Heart right ventricle (tissue), 16 donors: ENCODE measurements around the gene PRKCD. TPM values are rescaled to one million over a fixed set of nuclear protein-coding genes. Genes with fewer than 3 reads are reported as not detected.
A peak's percentile ranks its signal among the peaks of the same experiment; 100 is the strongest.

Experiments
- ATAC-seq, 8 donors: fragments of 200-7000 bp; cut with Tn5 transposase; one replicate each; pipeline ENCODE4 v1.9.1; 2020; ENCODE audit warnings: mild to moderate bottlenecking in 8 of 8, moderate library complexity in 8 of 8, moderate number of reproducible peaks in 1 of 8
- DNase-seq, 2 donors: peaks; one replicate each; pipeline ENCODE4 v3.0.0-alpha.2; 2020
- H3K27ac ChIP-seq, 10 donors: fragments of 200-600 bp; sonication (generic) in 2 of 10; one replicate each; pipeline versions ENCODE4 v1.5.0 to v1.8.0; 2020 to 2022; ENCODE audit warnings: mild to moderate bottlenecking in 3 of 10
- H3K27me3 ChIP-seq, 7 donors: fragments of 200-600 bp; one replicate each; pipeline ENCODE4 v1.8.0; 2021 to 2022; ENCODE audit warnings: mild to moderate bottlenecking in 2 of 7
- H3K36me3 ChIP-seq, 9 donors: fragments of 200-600 bp; sonication (generic) in 1 of 9; one replicate each; pipeline versions ENCODE4 v1.5.0 to v1.8.0; 2020 to 2022; ENCODE audit warnings: mild to moderate bottlenecking in 2 of 9
- H3K4me1 ChIP-seq, 9 donors: fragments of 200-600 bp; sonication (generic) in 1 of 9; one replicate each; pipeline versions ENCODE4 v1.5.0 to v1.8.0; 2020 to 2022; ENCODE audit warnings: mild to moderate bottlenecking in 4 of 9
- H3K4me3 ChIP-seq, 10 donors: fragments of 200-600 bp; sonication (generic) in 2 of 10; one replicate each; pipeline versions ENCODE4 v1.5.0 to v1.8.0; 2020 to 2022; ENCODE audit warnings: mild to moderate bottlenecking in 7 of 10, moderate library complexity in 2 of 10
- H3K9me3 ChIP-seq, 11 donors: fragments of 200-600 bp in 10 of 11; sonication (generic) in 2 of 11; one replicate each; pipeline versions ENCODE4 v1.5.0 to v1.8.0; 2013 to 2022; ENCODE audit warnings: mild to moderate bottlenecking in 2 of 11, control low read depth in 1 of 11, moderate library complexity in 1 of 11
- WGBS, 2 donors: extraction: QIAGEN DNeasy Blood & Tissue Kit; methylation state at CpG; one replicate each; pipeline ENCODE4 v1.1.7; 2013; ENCODE audit warnings: inconsistent platforms in 1 of 2; 5-methylcytosine and 5-hydroxymethylcytosine counted together
- intact Hi-C, 10 donors: fragments of 100-400 bp; cut with DNase I; formaldehyde crosslinking; loops; one replicate each; pipeline versions ENCODE4 v1.11.1 to v1.14.2; 2022
- polyA plus RNA-seq, 2 donors: library from polyadenylated mRNA; stranded (reverse); fragments of 200-250 nt; gene quantifications; one replicate each; pipeline ENCODE4 v1.2.3, GENCODE V29; 2013
- total RNA-seq, 10 donors: library from RNA; stranded (reverse); fragmentation: NEBNext Ultra II Directional in 3 of 10; extraction: Animal tissue kit (Norgen Biotek cat#: 25700) in 3 of 10; gene quantifications; one replicate each; pipeline versions ENCODE4 v1.2.1 to v1.2.4, GENCODE V29; 2021 to 2023
- TF ChIP-seq, protein P1 (sequence below), 9 donors: fragments of 200-600 bp; sonication (generic) in 2 of 9; IDR thresholded peaks; one replicate each; pipeline versions ENCODE4 v1.5.0 to v1.8.0; 2021 to 2022; ENCODE audit warnings: antibody characterized with exemption in 9 of 9, mild to moderate bottlenecking in 5 of 9, moderate library complexity in 1 of 9
- donor health status: Arrhythmogenic right ventricular cardiomyopathy.
- donor health status: ischemic (EF 13 %, LVEDD 7.1; RV severe dilation, severe dysfunction).
- donor health status: healthy with polysubstance abuse.
- donor health status: DM: no; HTN: yes; CAD: no.
- donor health status: DM: no; HTN: no; CAD: no.
- donor health status: ischemic (EF 25% LVEDD 6.9; RV normal size, moderate dysfunction).
- donor health status: ischemic (EF 25% LVEDD 5.7; RV mildly dilated, moderate dysfunction).
- donor health status: healthy.
- donor health status: DM: yes; HTN: yes; CAD: no.
- donor health status: Ischemic cardiomyopathy.
- donor health status: ischemic (EF 35%, LVEDD 5.7; RV mildly dilated, moderate dysfunction).
- donor health status: nonischemic (EF 11% LVEDD 7.7; RV severe dilation, severe dysfunction).
- donor health status: DM: yes; HTN: yes; CAD: no.
- donor health status: PGD.
- donor health status: ischemic (EF 29% LVEDD 5.4; RV normal size, mild dysfunction).
- donor health status: nonischemic (EF 23%, LVEDD 6.1; RV moderate dilation, normal function).

Gene PRKCD
- total and polyA plus RNA-seq, 12 donors: 6.6 to 28.3 (median 8.3) TPM

GRCh38 chr3:53194210-53195065 is 33.4 kb downstream of the PRKCD start:
- ATAC-seq (peak in 7 of 8 donors; percentile 27 to 72 (median 38)), DNase-seq (peak; percentile 35 to 56)
- Histone ChIP-seq H3K27ac (peak overlapping the region in 4 of 10 donors; percentile 5 to 41 (median 21)), H3K4me1 (peaks cover 10 to 46% (median 28%) of the 10 kb centered on the region in 9 donors), H3K36me3 (peaks cover 0 to 48% (median 5%) of the 10 kb centered on the region in 9 donors), H3K27me3 (no peaks in the 10 kb centered on the region), H3K4me3 (no peak overlapping the region), H3K9me3 (no peaks in the 10 kb centered on the region)
- WGBS, 2 donors: 58 to 61% methylated on average over 14 of the region's 14 CpGs
- intact Hi-C loops: loop anchor here in 6 of 10 donors (1.0 to 10.0 kb wide), 4 partner anchors 62 to 340 kb away; partner anchors contain the start of gene RFT1 (in 5 of the 6)
- TF ChIP-seq, protein P1, sequence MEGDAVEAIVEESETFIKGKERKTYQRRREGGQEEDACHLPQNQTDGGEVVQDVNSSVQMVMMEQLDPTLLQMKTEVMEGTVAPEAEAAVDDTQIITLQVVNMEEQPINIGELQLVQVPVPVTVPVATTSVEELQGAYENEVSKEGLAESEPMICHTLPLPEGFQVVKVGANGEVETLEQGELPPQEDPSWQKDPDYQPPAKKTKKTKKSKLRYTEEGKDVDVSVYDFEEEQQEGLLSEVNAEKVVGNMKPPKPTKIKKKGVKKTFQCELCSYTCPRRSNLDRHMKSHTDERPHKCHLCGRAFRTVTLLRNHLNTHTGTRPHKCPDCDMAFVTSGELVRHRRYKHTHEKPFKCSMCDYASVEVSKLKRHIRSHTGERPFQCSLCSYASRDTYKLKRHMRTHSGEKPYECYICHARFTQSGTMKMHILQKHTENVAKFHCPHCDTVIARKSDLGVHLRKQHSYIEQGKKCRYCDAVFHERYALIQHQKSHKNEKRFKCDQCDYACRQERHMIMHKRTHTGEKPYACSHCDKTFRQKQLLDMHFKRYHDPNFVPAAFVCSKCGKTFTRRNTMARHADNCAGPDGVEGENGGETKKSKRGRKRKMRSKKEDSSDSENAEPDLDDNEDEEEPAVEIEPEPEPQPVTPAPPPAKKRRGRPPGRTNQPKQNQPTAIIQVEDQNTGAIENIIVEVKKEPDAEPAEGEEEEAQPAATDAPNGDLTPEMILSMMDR (IDR thresholded peaks at IDR 0.05): no peak

- no peak for DNase-seq
- Histone ChIP-seq H3K9me3 (no peaks in the 10 kb centered on the region), H3K36me3 (peaks cover 0 to 42% (median 3%) of the 10 kb centered on the region in 9 donors), H3K27me3 (no peaks in the 10 kb centered on the region), H3K4me3 (no peak overlapping the region), H3K4me1 (peaks cover 10 to 46% (median 28%) of the 10 kb centered on the region in 9 donors), H3K27ac (no peak overlapping the region)
- TF ChIP-seq, protein P1 (IDR thresholded peaks at IDR 0.05): no peak
- WGBS, 2 donors: 92 to 94% methylated on average over 10 of the region's 10 CpGs
- ATAC-seq: peak in 1 of 8 donors; percentile 8
- intact Hi-C loops: loop anchor here in 6 of 10 donors (1.0 to 10.0 kb wide), 4 partner anchors 63 to 340 kb away; partner anchors contain the start of gene RFT1 (in 4 of the 6)
Observed at GRCh38 chr3:53195066-53195450, 34.0 kb downstream of the PRKCD start.

DNA sequence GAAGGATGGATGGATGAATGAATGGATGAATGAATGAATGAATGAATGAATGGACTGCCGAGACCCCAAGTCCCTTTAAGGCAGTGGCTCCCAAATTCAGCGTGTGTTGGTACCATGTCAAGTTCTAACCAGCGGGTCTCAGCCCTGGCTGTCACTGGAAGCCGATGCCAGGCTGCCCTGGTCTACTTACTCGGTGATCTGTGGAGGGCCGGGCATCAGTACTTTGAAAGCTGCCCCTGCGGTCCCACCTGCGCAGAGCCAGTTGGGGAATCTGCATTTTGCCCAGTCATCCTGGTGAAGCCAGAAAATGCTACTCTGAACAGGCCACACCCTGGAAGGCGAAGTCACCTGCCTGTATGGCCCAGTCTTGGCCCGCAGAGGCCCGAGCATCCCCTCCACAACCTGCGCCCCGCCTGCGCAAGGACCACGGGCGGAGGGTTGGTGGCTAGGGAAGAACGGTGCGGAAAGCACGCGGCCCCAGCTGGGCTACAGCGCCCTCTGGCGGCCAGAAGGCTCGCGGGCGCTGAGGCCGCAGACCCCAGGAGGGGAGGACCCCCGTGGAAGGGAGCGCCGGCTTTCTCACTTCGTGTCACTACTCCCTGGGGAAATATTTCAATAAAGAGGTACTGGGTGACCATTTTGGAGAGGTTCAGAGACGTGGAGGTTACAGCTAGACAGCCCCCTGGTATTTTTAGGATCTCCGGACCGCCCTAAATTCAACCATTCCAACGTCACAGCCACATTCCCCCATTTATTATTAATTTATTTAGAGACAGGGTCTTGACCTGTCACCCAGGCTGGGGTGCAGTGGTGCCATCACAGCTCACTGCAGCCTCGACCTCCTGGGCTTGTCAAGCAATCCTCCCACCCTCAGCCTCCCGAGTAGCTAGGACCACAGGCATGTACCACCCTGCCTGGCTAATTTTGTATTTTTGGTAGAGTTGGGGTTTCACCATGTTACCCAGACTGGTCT is 34.9 kb downstream of the PRKCD start:
- peak; percentile 70 to 85 (median 78) for ATAC-seq
- Histone ChIP-seq H3K9me3 (no peaks in the 10 kb centered on the region), H3K4me3 (no peak overlapping the region), H3K27ac (peak overlapping the region in 1 of 10 donors; percentile 8), H3K4me1 (peaks cover 10 to 46% (median 28%) of the 10 kb centered on the region in 9 donors), H3K36me3 (peaks cover 0 to 34% (median 0%) of the 10 kb centered on the region in 9 donors), H3K27me3 (no peaks in the 10 kb centered on the region)
- DNase-seq: peak in 1 of 2 donors; percentile 62
- intact Hi-C loops: loop anchor here (1.0 to 10.0 kb wide), 6 partner anchors 61 to 341 kb away; partner anchors contain the start of gene RFT1 (in 4 of the 10)
- WGBS, 2 donors: 26 to 28% methylated on average over 36 of the region's 36 CpGs
- TF ChIP-seq, protein P1 (IDR thresholded peaks at IDR 0.05): peak; percentile 98 to 100 (median 99)
